Karpas-422 (cell line): ENCODE results near the gene TXNDC11. TPM values are rescaled to one million over a fixed set of nuclear protein-coding genes. Genes with fewer than 3 reads are reported as not detected.

Source experiments
- DNase-seq: peaks from one replicate; pipeline ENCODE4 v3.0.0-alpha.2; 2015
- H2AFZ ChIP-seq: fragments of 200-600 bp; sonication (generic); 2 replicates; pipeline ENCODE4 v1.6.1; 2014; ENCODE audit warnings: antibody characterized with exemption, low read length, mixed read lengths
- H3K27ac ChIP-seq: fragments of 200-600 bp; sonication (generic); 2 replicates; pipeline ENCODE4 v1.5.1; 2014; ENCODE audit warnings: mild to moderate bottlenecking, low read length, moderate library complexity
- H3K27me3 ChIP-seq: fragments of 200-600 bp; sonication (generic); 2 replicates; pipeline ENCODE4 v1.6.1; 2014; ENCODE audit warnings: low read length, mixed read lengths
- H3K36me3 ChIP-seq: fragments of 200-600 bp; sonication (generic); 2 replicates; pipeline ENCODE4 v1.6.1; 2014; ENCODE audit warnings: low read length, mixed read lengths; ENCODE audit not compliant: insufficient read depth
- H3K4me1 ChIP-seq: fragments of 200-600 bp; sonication (generic); 2 replicates; pipeline ENCODE4 v1.6.1; 2014; ENCODE audit warnings: mild to moderate bottlenecking, low read length, mixed read lengths
- H3K4me2 ChIP-seq: fragments of 200-600 bp; sonication (generic); 2 replicates; pipeline ENCODE4 v1.6.1; 2014; ENCODE audit warnings: low read length, low read depth, mild to moderate bottlenecking; ENCODE audit not compliant: poor library complexity, severe bottlenecking
- H3K4me3 ChIP-seq: fragments of 200-600 bp; sonication (generic); 2 replicates; pipeline ENCODE4 v1.5.1; 2014; ENCODE audit warnings: mild to moderate bottlenecking, antibody characterized with exemption, low read length, mixed read lengths
- H3K79me2 ChIP-seq: fragments of 200-600 bp; sonication (generic); 2 replicates; pipeline ENCODE4 v1.6.1; 2014; ENCODE audit warnings: mild to moderate bottlenecking, low read length, mixed read lengths
- H3K9ac ChIP-seq: fragments of 200-600 bp; sonication (generic); 2 replicates; pipeline ENCODE4 v1.6.0; 2014; ENCODE audit warnings: low read length
- H3K9me2 ChIP-seq: fragments of 200-600 bp; sonication (generic), shearing (Covaris generic); replicated peaks from 2 replicates; pipeline ENCODE4 v1.6.0; 2014; ENCODE audit warnings: mild to moderate bottlenecking, low read length, moderate library complexity; ENCODE audit not compliant: insufficient read depth
- H3K9me3 ChIP-seq: fragments of 300-700, 200-600 bp; sonication (generic); 2 replicates; pipeline ENCODE4 v1.6.1; 2014; ENCODE audit warnings: low read length, mixed read lengths
- H4K20me1 ChIP-seq: fragments of 200-600 bp; sonication (generic); 2 replicates; pipeline ENCODE4 v1.6.1; 2014; ENCODE audit warnings: mild to moderate bottlenecking, antibody characterized with exemption, low read length, low read depth; ENCODE audit not compliant: insufficient read depth
- small RNA-seq: library from RNA; depleted of rRNA; stranded (forward); fragments of <200 nt; gene quantifications from one replicate; pipeline ENCODE3, GENCODE V24; 2014
- total RNA-seq: library from RNA; depleted of rRNA; stranded (reverse); fragments of >200 nt; shearing (Covaris generic); gene quantifications from 2 replicates; pipeline ENCODE4 v1.2.3, GENCODE V29; 2014; ENCODE audit warnings: low replicate concordance; rRNA removed

Gene TXNDC11
- total RNA-seq, 1 experiment from 2014 or later = 28.5 TPM

GRCh38 chr16:11630046-11630767, 112.5 kb downstream of the TXNDC11 start:
- H3K4me2 ChIP-seq = no peak overlapping the region
- no peaks in the 10 kb centered on the region for H4K20me1 ChIP-seq
- no peak overlapping the region for H3K9ac ChIP-seq
- no peaks in the 10 kb centered on the region for H3K9me2 ChIP-seq
- H2AFZ ChIP-seq = no peak overlapping the region
- H3K27ac ChIP-seq = no peak overlapping the region
- no peaks in the 10 kb centered on the region for H3K27me3 ChIP-seq
- H3K9me3 ChIP-seq = no peaks in the 10 kb centered on the region
- no peak overlapping the region for H3K4me3 ChIP-seq
- H3K36me3 ChIP-seq = no peaks in the 10 kb centered on the region
- no peak for DNase-seq
- H3K4me1 ChIP-seq = no peaks in the 10 kb centered on the region; the same call in 1 of the 2 replicates
- H3K79me2 ChIP-seq = no peaks in the 10 kb centered on the region

Small RNA genes lying within 50 kb of the gene (small RNA-seq; reads per million reads assigned to genes)
- not detected for gene RF00017

Other genes with a start within 250 kb of the TXNDC11 start
- 2.6 TPM in 1 of 2 replicates, not detected in the other for gene LITAF, start 155.9 kb downstream of the TXNDC11 start, total RNA-seq
- gene SNN, start 74.4 kb downstream of the TXNDC11 start, total RNA-seq = 27.4 and 34.2 TPM in 2 replicates
- 28.4 and 54.9 TPM in 2 replicates for gene ZC3H7A, start 54.4 kb upstream of the TXNDC11 start, total RNA-seq
- gene RSL1D1, start 108.7 kb upstream of the TXNDC11 start, total RNA-seq = 171 and 183 TPM in 2 replicates
- gene GSPT1, start 173.1 kb upstream of the TXNDC11 start, total RNA-seq = 66.5 and 80.2 TPM in 2 replicates
- gene NPIPB2, start 199.2 kb upstream of the TXNDC11 start, total RNA-seq = 4.5 and 17.6 TPM in 2 replicates
- 6.2 and 24.0 TPM in 2 replicates for gene TNFRSF17, start 222.4 kb upstream of the TXNDC11 start, total RNA-seq
- 13.2 and 26.8 TPM in 2 replicates for gene SNX29, start 233.9 kb upstream of the TXNDC11 start, total RNA-seq